Nephron (organoid): Measurements from ENCODE around the gene COMP.

Experiments used
- H3K27ac Mint-ChIP-seq, 3 experiments: 2 replicates each; pipeline ENCODE4 v1.8.0; 2020; ENCODE audit warnings: mixed read lengths in 3 of 3, mild to moderate bottlenecking in 2 of 3, moderate library complexity in 1 of 3
- H3K27me3 Mint-ChIP-seq: 2 replicates; pipeline ENCODE4 v1.8.0; 2021; ENCODE audit warnings: low read depth, mild to moderate bottlenecking, moderate library complexity, mixed read lengths
- H3K36me3 Mint-ChIP-seq: 2 replicates; pipeline ENCODE4 v1.8.0; 2020; ENCODE audit warnings: low read depth, mixed read lengths
- H3K4me1 Mint-ChIP-seq: 2 replicates; pipeline ENCODE4 v1.8.0; 2020; ENCODE audit warnings: mixed read lengths
- H3K4me3 Mint-ChIP-seq, 3 experiments: 2 replicates each; pipeline ENCODE4 v1.8.0; 2020; ENCODE audit warnings: mild to moderate bottlenecking in 3 of 3, mixed read lengths in 3 of 3, moderate library complexity in 2 of 3
- H3K9me3 Mint-ChIP-seq: 2 replicates; pipeline ENCODE4 v1.8.0; 2020; ENCODE audit warnings: mixed read lengths
- TF ChIP-seq, protein P1 (sequence below), 3 experiments: fragments of 200-600 bp; sonication (generic); IDR thresholded peaks; one replicate each; pipeline ENCODE4 v1.5.0; 2021; ENCODE audit warnings: antibody characterized with exemption in 3 of 3; ENCODE audit not compliant: unreplicated experiment in 3 of 3

The COMP gene

DNA sequence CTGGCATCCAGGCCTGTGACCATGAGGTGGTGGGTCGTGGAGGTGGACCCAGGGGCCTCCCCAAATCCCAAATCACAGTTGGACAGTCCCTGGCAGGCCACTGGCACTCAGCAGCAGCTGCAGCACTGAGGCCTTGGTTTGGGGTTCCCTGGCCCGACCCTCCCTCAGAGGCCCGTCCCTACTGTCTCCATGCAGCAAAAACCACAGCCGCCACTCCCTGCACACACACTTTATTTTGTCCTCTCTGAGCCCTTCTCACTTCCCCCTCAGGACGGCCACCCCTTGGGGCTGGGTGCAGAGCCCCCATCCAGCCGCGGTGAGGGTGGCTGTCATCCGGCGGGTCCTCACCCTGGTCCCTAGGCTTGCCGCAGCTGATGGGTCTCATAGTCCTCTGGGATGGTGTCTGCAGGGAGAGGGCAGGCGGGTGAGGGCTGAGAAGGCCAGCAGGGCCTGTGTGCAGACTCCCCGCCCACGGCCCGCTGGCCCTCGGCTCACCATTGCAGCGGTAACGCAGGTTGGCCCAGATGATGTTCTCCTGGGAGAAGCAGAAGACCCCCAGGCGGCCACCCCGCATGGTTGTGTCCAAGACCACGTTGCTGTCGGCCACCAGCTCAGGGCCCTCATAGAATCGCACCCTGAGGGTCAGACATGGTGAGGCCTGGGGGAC, 8.4 kb downstream of the COMP start:
- TF ChIP-seq, protein P1, sequence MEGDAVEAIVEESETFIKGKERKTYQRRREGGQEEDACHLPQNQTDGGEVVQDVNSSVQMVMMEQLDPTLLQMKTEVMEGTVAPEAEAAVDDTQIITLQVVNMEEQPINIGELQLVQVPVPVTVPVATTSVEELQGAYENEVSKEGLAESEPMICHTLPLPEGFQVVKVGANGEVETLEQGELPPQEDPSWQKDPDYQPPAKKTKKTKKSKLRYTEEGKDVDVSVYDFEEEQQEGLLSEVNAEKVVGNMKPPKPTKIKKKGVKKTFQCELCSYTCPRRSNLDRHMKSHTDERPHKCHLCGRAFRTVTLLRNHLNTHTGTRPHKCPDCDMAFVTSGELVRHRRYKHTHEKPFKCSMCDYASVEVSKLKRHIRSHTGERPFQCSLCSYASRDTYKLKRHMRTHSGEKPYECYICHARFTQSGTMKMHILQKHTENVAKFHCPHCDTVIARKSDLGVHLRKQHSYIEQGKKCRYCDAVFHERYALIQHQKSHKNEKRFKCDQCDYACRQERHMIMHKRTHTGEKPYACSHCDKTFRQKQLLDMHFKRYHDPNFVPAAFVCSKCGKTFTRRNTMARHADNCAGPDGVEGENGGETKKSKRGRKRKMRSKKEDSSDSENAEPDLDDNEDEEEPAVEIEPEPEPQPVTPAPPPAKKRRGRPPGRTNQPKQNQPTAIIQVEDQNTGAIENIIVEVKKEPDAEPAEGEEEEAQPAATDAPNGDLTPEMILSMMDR (IDR thresholded peaks at IDR 0.05; ENCODE audit: unreplicated experiment in 3 of 3): no peak
- peaks cover 52% of the 10 kb centered on the region for H3K27me3 Mint-ChIP-seq
- peaks cover 4% of the 10 kb centered on the region for H3K9me3 Mint-ChIP-seq
- no peaks in the 10 kb centered on the region for H3K36me3 Mint-ChIP-seq
- H3K27ac Mint-ChIP-seq: no peak overlapping the region
- peaks cover 5% of the 10 kb centered on the region for H3K4me1 Mint-ChIP-seq
- no peak overlapping the region for H3K4me3 Mint-ChIP-seq

- no peaks in the 10 kb centered on the region for H3K9me3 Mint-ChIP-seq
- peaks cover 48% of the 10 kb centered on the region for H3K27me3 Mint-ChIP-seq
- TF ChIP-seq, protein P1 (IDR thresholded peaks at IDR 0.05; ENCODE audit: unreplicated experiment in 3 of 3): no peak
- no peaks in the 10 kb centered on the region for H3K4me1 Mint-ChIP-seq
- no peak overlapping the region for H3K27ac Mint-ChIP-seq
- H3K4me3 Mint-ChIP-seq: no peak overlapping the region
- H3K36me3 Mint-ChIP-seq: no peaks in the 10 kb centered on the region
These were observed 9.1 kb downstream of the COMP start for GRCh38 chr19:18781885-18782527.

- Mint-ChIP-seq H3K4me3 (no peak overlapping the region), H3K9me3 (no peaks in the 10 kb centered on the region), H3K4me1 (no peaks in the 10 kb centered on the region), H3K27ac (no peak overlapping the region), H3K27me3 (peaks cover 43% of the 10 kb centered on the region), H3K36me3 (no peaks in the 10 kb centered on the region)
- TF ChIP-seq, protein P1 (IDR thresholded peaks at IDR 0.05; ENCODE audit: unreplicated experiment in 3 of 3): no peak
These were observed 10.0 kb downstream of the COMP start for GRCh38 chr19:18781047-18781600.

DNA sequence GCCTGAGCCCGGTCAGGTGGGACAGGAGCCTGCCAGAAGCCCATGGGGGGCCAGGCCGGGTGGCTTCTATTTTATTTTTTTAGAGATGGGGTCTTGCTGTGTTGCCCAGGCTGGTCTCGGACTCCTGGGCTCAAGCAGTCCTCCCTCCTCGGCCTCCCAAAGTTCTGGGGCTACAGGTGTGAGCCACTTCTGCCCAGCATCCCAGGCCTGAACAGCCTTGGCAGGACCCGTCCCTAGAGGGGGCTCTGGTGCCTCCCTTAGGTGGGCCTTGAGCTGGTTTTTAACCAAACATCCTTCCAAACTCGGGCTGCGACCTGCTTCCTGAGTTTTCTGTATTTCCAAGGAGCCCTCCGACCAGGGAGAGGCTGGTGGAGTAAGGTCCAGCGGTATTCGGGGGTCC, 10.5 kb downstream of the COMP start:
- no peak overlapping the region for H3K27ac Mint-ChIP-seq
- H3K27me3 Mint-ChIP-seq: peaks cover 38% of the 10 kb centered on the region
- no peaks in the 10 kb centered on the region for H3K36me3 Mint-ChIP-seq
- TF ChIP-seq, protein P1 (IDR thresholded peaks at IDR 0.05; ENCODE audit: unreplicated experiment in 3 of 3): no peak
- H3K4me1 Mint-ChIP-seq: no peaks in the 10 kb centered on the region
- no peak overlapping the region for H3K4me3 Mint-ChIP-seq
- H3K9me3 Mint-ChIP-seq: no peaks in the 10 kb centered on the region

GRCh38 chr19:18780081-18780480, 11.0 kb downstream of the COMP start:
- no peaks in the 10 kb centered on the region for H3K4me1 Mint-ChIP-seq

More at GRCh38 chr19:18780081-18780480, 11.0 kb downstream of the COMP start:
- Mint-ChIP-seq H3K9me3 (no peaks in the 10 kb centered on the region), H3K27me3 (peaks cover 32% of the 10 kb centered on the region), H3K27ac (no peak overlapping the region), H3K4me3 (no peak overlapping the region), H3K36me3 (no peaks in the 10 kb centered on the region)
- TF ChIP-seq, protein P1 (IDR thresholded peaks at IDR 0.05; ENCODE audit: unreplicated experiment in 3 of 3): no peak
